H9 (cell line): ENCODE data around the gene INTS1. TPM values are rescaled to one million over a fixed set of nuclear protein-coding genes. Genes with fewer than 3 reads are reported as not detected.

Source experiments
- DNase-seq: peaks from one replicate; pipeline ENCODE4 v3.0.0-alpha.2; 2017
- H2AFZ ChIP-seq: one replicate; pipeline ENCODE4 v1.6.1; 2013; ENCODE audit warnings: mild to moderate bottlenecking, low read length, control low read depth, moderate library complexity
- H2AK5ac ChIP-seq: 2 replicates; pipeline ENCODE4 v1.6.1; 2013; ENCODE audit warnings: low read length, control low read depth, mixed read lengths; ENCODE audit not compliant: insufficient read length
- H2BK120ac ChIP-seq: one replicate; pipeline ENCODE4 v1.6.1; 2013; ENCODE audit warnings: low read depth, mild to moderate bottlenecking, low read length, control low read depth, inconsistent platforms; ENCODE audit not compliant: poor library complexity, severe bottlenecking
- H2BK12ac ChIP-seq: 2 replicates; pipeline ENCODE4 v1.6.1; 2013; ENCODE audit warnings: low read length, control low read depth, mixed read lengths, low read depth; ENCODE audit not compliant: insufficient read length
- H2BK15ac ChIP-seq: 2 replicates; pipeline ENCODE4 v1.6.1; 2013; ENCODE audit warnings: low read depth, low read length, control low read depth
- H2BK20ac ChIP-seq: one replicate; pipeline ENCODE4 v1.6.1; 2013; ENCODE audit warnings: low read depth, mild to moderate bottlenecking, low read length, control low read depth, inconsistent platforms; ENCODE audit not compliant: poor library complexity, severe bottlenecking
- H2BK5ac ChIP-seq: 2 replicates; pipeline ENCODE4 v1.6.1; 2013; ENCODE audit warnings: low read length, control low read depth, mixed read lengths; ENCODE audit not compliant: insufficient read length
- H3K14ac ChIP-seq: 2 replicates; pipeline ENCODE4 v1.6.1; 2013; ENCODE audit warnings: low read length, control low read depth; ENCODE audit not compliant: insufficient read depth
- H3K18ac ChIP-seq: 2 replicates; pipeline ENCODE4 v1.6.1; 2013; ENCODE audit warnings: low read depth, mild to moderate bottlenecking, mixed read lengths, low read length, control low read depth; ENCODE audit not compliant: insufficient read length
- H3K23ac ChIP-seq: 2 replicates; pipeline ENCODE4 v1.6.1; 2013; ENCODE audit warnings: low read length, control low read depth, mixed read lengths, low read depth; ENCODE audit not compliant: insufficient read length
- H3K23me2 ChIP-seq: 2 replicates; pipeline ENCODE4 v1.6.1; 2013; ENCODE audit warnings: low read depth, mild to moderate bottlenecking, mixed read lengths, low read length, control low read depth; ENCODE audit not compliant: insufficient read length, poor library complexity, severe bottlenecking
- H3K27ac ChIP-seq: 2 replicates; pipeline ENCODE4 v1.5.1; 2013; ENCODE audit warnings: low read length, control low read depth, mixed read lengths, low read depth; ENCODE audit not compliant: insufficient read length
- H3K27me3 ChIP-seq: 2 replicates; pipeline ENCODE4 v1.6.1; 2013; ENCODE audit warnings: low read length, control low read depth, inconsistent platforms; ENCODE audit not compliant: insufficient read depth
- H3K4ac ChIP-seq: 2 replicates; pipeline ENCODE4 v1.6.1; 2013; ENCODE audit warnings: low read depth, mild to moderate bottlenecking, control low read depth, inconsistent platforms, low read length, moderate library complexity
- H3K4me1 ChIP-seq: 2 replicates; pipeline ENCODE4 v1.6.1; 2013; ENCODE audit warnings: low read length, control low read depth, inconsistent platforms; ENCODE audit not compliant: insufficient read depth
- H3K4me2 ChIP-seq: 2 replicates; pipeline ENCODE4 v1.6.1; 2013; ENCODE audit warnings: low read length, control low read depth, mixed read lengths; ENCODE audit not compliant: insufficient read length, insufficient read depth
- H3K56ac ChIP-seq: 2 replicates; pipeline ENCODE4 v1.6.1; 2013; ENCODE audit warnings: low read depth, mild to moderate bottlenecking, mixed read lengths, low read length, control low read depth; ENCODE audit not compliant: insufficient read length
- H3K79me1 ChIP-seq: 2 replicates; pipeline ENCODE4 v1.6.1; 2013; ENCODE audit warnings: low read depth, mild to moderate bottlenecking, moderate library complexity, low read length, control low read depth, inconsistent platforms; ENCODE audit not compliant: insufficient read depth, poor library complexity, severe bottlenecking
- H3K79me2 ChIP-seq: 2 replicates; pipeline ENCODE4 v1.6.1; 2013; ENCODE audit warnings: low read length, control low read depth, inconsistent platforms; ENCODE audit not compliant: insufficient read depth
- H3K9ac ChIP-seq: 2 replicates; pipeline ENCODE4 v1.6.1; 2013; ENCODE audit warnings: low read length, control low read depth, mixed read lengths; ENCODE audit not compliant: insufficient read length; ENCODE audit errors: extremely low read depth
- H3K9me3 ChIP-seq: one replicate; pipeline ENCODE4 v1.6.1; 2013; ENCODE audit warnings: low read depth, low read length, inconsistent platforms; ENCODE audit not compliant: control insufficient read depth
- H3T11ph ChIP-seq: one replicate; pipeline ENCODE4 v1.6.1; 2013; ENCODE audit warnings: mild to moderate bottlenecking, low read length, control low read depth, inconsistent platforms
- H4K20me1 ChIP-seq: one replicate; pipeline ENCODE4 v1.6.1; 2013; ENCODE audit not compliant: control insufficient read depth, insufficient read length, insufficient read depth
- H4K5ac ChIP-seq: 2 replicates; pipeline ENCODE4 v1.6.1; 2013; ENCODE audit warnings: low read depth, mild to moderate bottlenecking, mixed read lengths, low read length, control low read depth; ENCODE audit not compliant: insufficient read length
- H4K8ac ChIP-seq: replicated peaks from 2 replicates; pipeline ENCODE4 v1.6.1; 2013; ENCODE audit warnings: low read length, control low read depth, mixed read lengths, low read depth; ENCODE audit not compliant: insufficient read length
- H4K91ac ChIP-seq: 2 replicates; pipeline ENCODE4 v1.6.1; 2013; ENCODE audit warnings: low read depth, mild to moderate bottlenecking, moderate library complexity, mixed read lengths, low read length, control low read depth; ENCODE audit not compliant: insufficient read length
- H3K27ac Mint-ChIP-seq, 3 experiments: 2 replicates in 2 of 3; 3 replicates in 1 of 3; pipeline ENCODE4 v1.8.0; 2020 to 2021; ENCODE audit warnings: mixed read lengths in 3 of 3, mild to moderate bottlenecking in 1 of 3, moderate library complexity in 1 of 3
- H3K27me3 Mint-ChIP-seq: 2 replicates; pipeline ENCODE4 v1.8.0; 2021; ENCODE audit warnings: low read depth, mild to moderate bottlenecking, moderate library complexity, mixed read lengths
- H3K36me3 Mint-ChIP-seq, 3 experiments: 2 replicates in 2 of 3; 3 replicates in 1 of 3; pipeline ENCODE4 v1.8.0; 2020 to 2021; ENCODE audit warnings: low read depth in 3 of 3, mixed read lengths in 3 of 3; ENCODE audit not compliant: insufficient read depth in 1 of 3
- H3K4me1 Mint-ChIP-seq, 2 experiments: 2 replicates each; pipeline ENCODE4 v1.8.0; 2020; ENCODE audit warnings: mixed read lengths in 2 of 2
- H3K4me3 Mint-ChIP-seq, 2 experiments: 2 replicates in 1 of 2; 3 replicates in 1 of 2; pipeline ENCODE4 v1.8.0; 2020 to 2021; ENCODE audit warnings: mild to moderate bottlenecking in 2 of 2, mixed read lengths in 2 of 2, moderate library complexity in 1 of 2
- H3K9me3 Mint-ChIP-seq, 2 experiments: 2 replicates in 1 of 2; 3 replicates in 1 of 2; pipeline ENCODE4 v1.8.0; 2020; ENCODE audit warnings: mild to moderate bottlenecking in 2 of 2, mixed read lengths in 2 of 2, moderate library complexity in 1 of 2
- WGBS: extraction: QIAGEN DNeasy Blood & Tissue Kit; methylation state at CpG from one replicate; pipeline ENCODE4 v1.1.7; 2013; ENCODE audit warnings: missing lambda C conversion rate, low lambda C conversion rate, mixed read lengths; ENCODE audit not compliant: insufficient read length; ENCODE audit errors: extremely low coverage; 5-methylcytosine and 5-hydroxymethylcytosine counted together
- total RNA-seq: library from RNA; stranded (reverse); gene quantifications from 2 replicates; pipeline ENCODE4 v1.2.1, GENCODE V29; 2021
- TF ChIP-seq, protein P1 (sequence below): fragments of 200-600 bp; sonication (generic); conservative IDR thresholded peaks from 3 replicates; pipeline ENCODE4 v1.8.0; 2021; ENCODE audit warnings: antibody characterized with exemption, mild to moderate bottlenecking

INTS1 gene
- total RNA-seq, 1 experiment from 2014 or later = 133 TPM

- no peak overlapping the region for H2AFZ ChIP-seq
- H4K5ac ChIP-seq = no peak overlapping the region
- no peak overlapping the region for H2BK20ac ChIP-seq
- no peaks in the 10 kb centered on the region for H3K23me2 ChIP-seq
- H3K18ac ChIP-seq = no peak overlapping the region
- no peak for DNase-seq
- Mint-ChIP-seq H3K27me3 (peaks cover 26% of the 10 kb centered on the region), H3K4me3 (no peak overlapping the region), H3K27ac (no peak overlapping the region), H3K4me1 (peaks cover 12 to 31% of the 10 kb centered on the region in 2 experiments), H3K36me3 (no peaks in the 10 kb centered on the region; a peak in 1 of 7 replicates), H3K9me3 (peaks cover 0 to 3% of the 10 kb centered on the region in 2 experiments; a peak in 1 of 5 replicates)
- no peak overlapping the region for H2BK5ac ChIP-seq
- no peak overlapping the region for H3K23ac ChIP-seq
- no peak overlapping the region for H2BK15ac ChIP-seq
- H3K4ac ChIP-seq = no peak overlapping the region
- no peak overlapping the region for H3K27ac ChIP-seq
- no peaks in the 10 kb centered on the region for H3K79me2 ChIP-seq
- TF ChIP-seq, protein P1, sequence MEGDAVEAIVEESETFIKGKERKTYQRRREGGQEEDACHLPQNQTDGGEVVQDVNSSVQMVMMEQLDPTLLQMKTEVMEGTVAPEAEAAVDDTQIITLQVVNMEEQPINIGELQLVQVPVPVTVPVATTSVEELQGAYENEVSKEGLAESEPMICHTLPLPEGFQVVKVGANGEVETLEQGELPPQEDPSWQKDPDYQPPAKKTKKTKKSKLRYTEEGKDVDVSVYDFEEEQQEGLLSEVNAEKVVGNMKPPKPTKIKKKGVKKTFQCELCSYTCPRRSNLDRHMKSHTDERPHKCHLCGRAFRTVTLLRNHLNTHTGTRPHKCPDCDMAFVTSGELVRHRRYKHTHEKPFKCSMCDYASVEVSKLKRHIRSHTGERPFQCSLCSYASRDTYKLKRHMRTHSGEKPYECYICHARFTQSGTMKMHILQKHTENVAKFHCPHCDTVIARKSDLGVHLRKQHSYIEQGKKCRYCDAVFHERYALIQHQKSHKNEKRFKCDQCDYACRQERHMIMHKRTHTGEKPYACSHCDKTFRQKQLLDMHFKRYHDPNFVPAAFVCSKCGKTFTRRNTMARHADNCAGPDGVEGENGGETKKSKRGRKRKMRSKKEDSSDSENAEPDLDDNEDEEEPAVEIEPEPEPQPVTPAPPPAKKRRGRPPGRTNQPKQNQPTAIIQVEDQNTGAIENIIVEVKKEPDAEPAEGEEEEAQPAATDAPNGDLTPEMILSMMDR = no peak
- H3K4me2 ChIP-seq = no peak overlapping the region
- H4K8ac ChIP-seq = no peak overlapping the region
- H2BK120ac ChIP-seq = no peak overlapping the region
- H3K9me3 ChIP-seq = no peaks in the 10 kb centered on the region
- no peak overlapping the region for H4K91ac ChIP-seq
- H4K20me1 ChIP-seq = no peaks in the 10 kb centered on the region
- no peaks in the 10 kb centered on the region for H3K4me1 ChIP-seq
- H3K9ac ChIP-seq = no peak overlapping the region
- no CpG with 5 or more reads among the region's 8 CpGs for WGBS
- no peak overlapping the region for H2AK5ac ChIP-seq
- no peak overlapping the region for H3T11ph ChIP-seq
- no peaks in the 10 kb centered on the region for H3K27me3 ChIP-seq
- no peaks in the 10 kb centered on the region for H3K79me1 ChIP-seq
- H2BK12ac ChIP-seq = no peak overlapping the region
- no peak overlapping the region for H3K56ac ChIP-seq
- no peak overlapping the region for H3K14ac ChIP-seq
Measured at GRCh38 chr7:1421946-1422345, 82.2 kb downstream of the INTS1 start.
